Measurements from ENCODE around the gene PRPF4. TPM values are rescaled to one million over a fixed set of nuclear protein-coding genes. Genes with fewer than 3 reads are reported as not detected.
"Not testable (repeated sequence)": the region's sequence is repeated elsewhere in the genome, so short reads cannot be mapped to it uniquely, and the experiment has no call there.

The PRPF4 gene
- total RNA-seq, 4 donors from 2014 or later = 9.0 to 14.4 (median 10.9) TPM

- WGBS, 2 donors = 87 to 93% methylated on average over 4 of the region's 4 CpGs
- DNase-seq (ENCODE audit: low spot score in 2 of 2) = no peak
- H3K9me3 ChIP-seq = no peaks in the 10 kb centered on the region
- H3K4me3 ChIP-seq = no peak overlapping the region
- no peak overlapping the region for H3K27ac ChIP-seq
- H3K4me1 ChIP-seq = no peaks in the 10 kb centered on the region
- H3K36me3 ChIP-seq = no peaks in the 10 kb centered on the region
- H3K27me3 ChIP-seq = no peaks in the 10 kb centered on the region
- TF ChIP-seq CTCF (IDR thresholded peaks at IDR 0.05) (no peak), EP300 (IDR thresholded peaks at IDR 0.05) (no peak), POLR2A (IDR thresholded peaks at IDR 0.05) (no peak)
These were observed 29.6 kb upstream of the PRPF4 start for GRCh38 chr9:113245894-113246293.

- Histone ChIP-seq H3K4me1 (no peaks in the 10 kb centered on the region), H3K9me3 (no peaks in the 10 kb centered on the region), H3K27ac (no peak overlapping the region), H3K4me3 (no peak overlapping the region), H3K27me3 (no peaks in the 10 kb centered on the region), H3K36me3 (no peaks in the 10 kb centered on the region)
- no peak for DNase-seq (ENCODE audit: low spot score in 2 of 2)
- WGBS, 2 donors = 90 to 92% methylated on average over 6 of the region's 6 CpGs
- TF ChIP-seq POLR2A (IDR thresholded peaks at IDR 0.05) = no peak
- no peak for TF ChIP-seq EP300 (IDR thresholded peaks at IDR 0.05)
- TF ChIP-seq CTCF (IDR thresholded peaks at IDR 0.05) = no peak
These were observed 28.5 kb upstream of the PRPF4 start for GRCh38 chr9:113246928-113247327.

- no peak for DNase-seq (ENCODE audit: low spot score in 2 of 2)
These were observed 27.8 kb upstream of the PRPF4 start for GRCh38 chr9:113247640-113248039.

GRCh38 chr9:113249661-113250060 is 25.8 kb upstream of the PRPF4 start:
- DNase-seq (ENCODE audit: low spot score in 2 of 2); H3K4me1 ChIP-seq; H3K4me3 ChIP-seq; H3K27ac ChIP-seq; H3K9me3 ChIP-seq; H3K36me3 ChIP-seq; H3K27me3 ChIP-seq: not testable (repeated sequence)
- 99 to 100% methylated on average over 2 of the region's 2 CpGs for WGBS, 2 donors

More at GRCh38 chr9:113247640-113248039, 27.8 kb upstream of the PRPF4 start:
- TF ChIP-seq POLR2A (IDR thresholded peaks at IDR 0.05) (no peak), EP300 (IDR thresholded peaks at IDR 0.05) (no peak), CTCF (IDR thresholded peaks at IDR 0.05) (no peak)
- H3K4me3 ChIP-seq = no peak overlapping the region
- no peak overlapping the region for H3K27ac ChIP-seq
- no peaks in the 10 kb centered on the region for H3K27me3 ChIP-seq
- H3K4me1 ChIP-seq = no peaks in the 10 kb centered on the region
- H3K36me3 ChIP-seq = no peaks in the 10 kb centered on the region
- H3K9me3 ChIP-seq = no peaks in the 10 kb centered on the region

- 93 to 94% methylated on average over 2 of the region's 2 CpGs for WGBS, 2 donors
- TF ChIP-seq POLR2A (IDR thresholded peaks at IDR 0.05) (no peak), EP300 (IDR thresholded peaks at IDR 0.05) (no peak), CTCF (IDR thresholded peaks at IDR 0.05) (no peak)
- no peak for DNase-seq (ENCODE audit: low spot score in 2 of 2)
These were observed 24.7 kb upstream of the PRPF4 start for GRCh38 chr9:113250807-113251206.

GRCh38 chr9:113254991-113255390 is 20.5 kb upstream of the PRPF4 start:
- H3K27ac ChIP-seq = no peak overlapping the region

More at GRCh38 chr9:113250807-113251206, 24.7 kb upstream of the PRPF4 start:
- Histone ChIP-seq H3K9me3 (no peaks in the 10 kb centered on the region), H3K27ac (no peak overlapping the region), H3K27me3 (no peaks in the 10 kb centered on the region), H3K4me1 (no peaks in the 10 kb centered on the region), H3K4me3 (no peak overlapping the region), H3K36me3 (peaks cover 0 to 3% (median 0%) of the 10 kb centered on the region in 3 donors)

More at GRCh38 chr9:113254991-113255390, 20.5 kb upstream of the PRPF4 start:
- H3K4me1 ChIP-seq = no peaks in the 10 kb centered on the region
- TF ChIP-seq POLR2A (IDR thresholded peaks at IDR 0.05) (no peak), EP300 (IDR thresholded peaks at IDR 0.05) (no peak), CTCF (IDR thresholded peaks at IDR 0.05) (no peak)
- H3K9me3 ChIP-seq = no peaks in the 10 kb centered on the region
- H3K4me3 ChIP-seq = no peak overlapping the region
- H3K36me3 ChIP-seq = peaks cover 0 to 41% (median 0%) of the 10 kb centered on the region in 3 donors
- no peak for DNase-seq (ENCODE audit: low spot score in 2 of 2)
- 94 to 100% methylated on average over 1 of the region's 1 CpG for WGBS, 2 donors
- no peaks in the 10 kb centered on the region for H3K27me3 ChIP-seq

All from tibial nerve (tissue), 4 donors.